IPS-18c (cell line): Measurements from ENCODE around the gene DDX52.

Experiments
- H3K4me3 ChIP-seq: 2 replicates; pipeline ENCODE4 v1.7.0; 2013; ENCODE audit warnings: low read depth, mild to moderate bottlenecking, low read length, moderate library complexity; ENCODE audit not compliant: insufficient read depth
- H3K9me3 ChIP-seq: one replicate; pipeline ENCODE4 v1.6.1; 2013; ENCODE audit warnings: mild to moderate bottlenecking, low read length, moderate library complexity; ENCODE audit not compliant: control insufficient read depth, insufficient read depth

Gene DDX52

DNA sequence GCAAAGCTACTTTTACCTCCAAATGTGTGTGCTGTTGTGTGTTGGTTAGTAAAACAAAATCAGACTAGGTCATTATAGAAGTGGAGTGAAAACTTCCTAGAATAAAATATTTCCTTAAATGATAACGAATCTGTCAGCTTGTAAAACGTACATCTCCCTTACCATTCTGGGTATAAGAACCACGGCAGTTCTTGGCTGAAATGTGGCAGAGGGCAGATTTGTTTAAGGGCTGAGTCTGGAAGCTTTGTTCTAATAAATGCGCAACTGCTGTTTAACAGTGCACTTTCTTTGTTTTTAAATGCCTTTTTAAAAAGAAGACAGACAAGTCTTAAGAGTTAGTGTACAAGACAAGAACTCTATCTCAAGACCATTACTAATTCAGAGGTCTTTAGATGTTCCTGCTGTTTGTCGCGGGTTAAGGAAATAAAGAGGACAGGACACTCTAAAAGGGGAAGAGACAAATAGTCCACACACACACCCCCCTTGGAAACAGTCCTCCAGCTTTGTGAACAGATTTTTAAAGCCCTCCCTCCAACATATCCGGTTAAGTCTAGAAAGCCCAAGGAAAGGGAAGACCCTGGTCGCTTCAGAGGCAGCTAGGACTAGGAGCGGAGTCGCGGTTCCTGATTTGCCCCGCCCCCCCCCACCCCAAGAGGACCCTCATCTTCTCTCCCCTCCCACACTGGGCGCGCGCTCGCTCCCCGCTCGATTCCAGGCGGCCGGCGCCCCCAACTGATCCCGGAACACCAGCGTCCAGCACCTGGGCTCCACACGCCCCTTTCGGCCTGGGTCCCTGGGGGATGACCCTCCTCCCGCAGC lies 34.7 kb downstream of the DDX52 start:
- peak overlapping the region; percentile 97 for H3K4me3 ChIP-seq
- no peaks in the 10 kb centered on the region for H3K9me3 ChIP-seq

DNA sequence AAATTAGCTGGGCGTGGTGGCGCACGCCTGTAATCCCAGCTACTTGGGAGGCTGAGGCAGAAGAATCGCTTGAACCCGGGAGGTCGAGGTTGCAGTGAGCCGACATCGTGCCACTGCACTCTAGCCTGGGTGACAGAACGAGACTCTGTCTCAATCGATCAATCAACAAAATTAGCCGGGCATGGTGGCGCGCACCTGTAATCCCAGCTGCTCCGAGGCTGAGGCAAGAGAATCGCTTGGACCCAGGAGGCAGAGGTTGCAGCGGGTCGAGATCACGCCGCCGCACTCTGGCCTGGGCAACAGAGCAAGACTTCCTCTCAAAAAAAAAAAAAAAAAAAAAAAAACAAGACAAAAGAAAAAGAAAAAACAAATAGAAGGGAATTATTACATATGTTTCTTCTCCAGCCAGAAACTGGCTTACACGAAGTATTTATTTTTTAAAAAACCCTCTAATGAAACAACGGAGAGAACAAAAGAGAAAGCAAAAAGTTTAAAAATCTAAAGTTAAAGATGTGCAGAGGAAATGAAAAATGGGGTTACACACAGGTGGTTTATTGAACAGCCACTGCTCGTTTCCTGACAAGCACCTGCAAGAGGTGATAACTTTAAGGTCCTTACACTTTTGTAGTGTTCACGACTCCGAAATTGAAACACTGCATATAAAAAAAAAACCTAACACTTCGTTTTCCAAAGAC lies 35.5 kb downstream of the DDX52 start:
- Histone ChIP-seq H3K9me3 (no peaks in the 10 kb centered on the region), H3K4me3 (peak overlapping the region; percentile 6; the same call in 1 of the 2 replicates)

DNA sequence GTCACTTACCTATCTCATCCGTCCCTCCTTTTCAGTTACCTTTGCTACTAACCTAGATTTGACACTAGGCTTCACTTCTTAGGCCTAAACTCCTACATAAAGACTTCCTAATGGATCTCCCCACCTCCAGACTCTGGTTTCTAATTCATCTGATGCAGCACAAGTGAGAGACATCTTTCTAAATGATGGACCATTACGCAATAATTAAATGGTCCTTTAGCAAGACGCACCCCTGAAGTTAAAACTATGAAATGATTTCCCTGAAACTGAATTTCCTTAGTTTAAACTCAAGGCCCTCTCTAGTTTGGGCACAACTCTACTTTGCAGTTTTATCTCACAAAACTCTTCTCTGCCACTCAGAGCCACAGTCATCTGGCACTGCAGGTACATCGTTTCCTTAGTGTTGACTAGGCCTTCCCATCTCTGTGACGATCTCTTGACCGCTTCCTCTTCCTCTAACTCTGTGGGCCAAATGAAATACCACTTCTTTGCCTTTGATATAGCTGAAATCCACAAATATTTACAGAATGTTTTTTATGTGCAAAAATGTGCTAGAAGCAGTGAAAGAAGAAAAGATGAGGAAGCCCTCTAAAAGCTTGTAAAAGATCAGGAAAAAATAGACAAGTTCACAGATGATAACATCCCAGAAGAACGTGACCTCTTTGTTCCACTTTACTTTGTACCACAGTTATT lies 37.3 kb downstream of the DDX52 start:
- Histone ChIP-seq H3K9me3 (no peaks in the 10 kb centered on the region), H3K4me3 (no peak overlapping the region)

DNA sequence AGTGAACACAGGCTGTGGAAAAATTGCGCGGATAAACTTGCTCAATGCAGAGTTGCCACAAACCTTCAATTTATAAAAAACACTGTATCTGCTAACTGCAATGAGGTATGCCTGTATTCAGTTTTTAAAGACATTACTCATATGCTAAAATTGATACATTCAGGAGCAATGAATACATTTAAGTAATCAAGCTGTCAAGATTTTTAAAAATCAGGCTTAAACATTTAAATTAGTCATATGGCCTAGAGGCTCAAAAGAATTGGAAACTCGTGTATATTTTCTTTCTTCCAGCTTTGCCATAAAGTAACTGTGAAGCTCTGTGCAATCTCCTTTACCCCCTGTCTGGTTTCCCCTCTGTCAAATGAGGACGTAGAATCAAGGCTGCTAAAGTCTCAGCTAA lies 38.2 kb downstream of the DDX52 start:
- Histone ChIP-seq H3K9me3 (no peaks in the 10 kb centered on the region), H3K4me3 (no peak overlapping the region)

- H3K4me3 ChIP-seq, result no peak overlapping the region
- H3K9me3 ChIP-seq, result no peaks in the 10 kb centered on the region
These were observed 38.7 kb downstream of the DDX52 start for GRCh38 chr17:37604556-37604955.

DNA sequence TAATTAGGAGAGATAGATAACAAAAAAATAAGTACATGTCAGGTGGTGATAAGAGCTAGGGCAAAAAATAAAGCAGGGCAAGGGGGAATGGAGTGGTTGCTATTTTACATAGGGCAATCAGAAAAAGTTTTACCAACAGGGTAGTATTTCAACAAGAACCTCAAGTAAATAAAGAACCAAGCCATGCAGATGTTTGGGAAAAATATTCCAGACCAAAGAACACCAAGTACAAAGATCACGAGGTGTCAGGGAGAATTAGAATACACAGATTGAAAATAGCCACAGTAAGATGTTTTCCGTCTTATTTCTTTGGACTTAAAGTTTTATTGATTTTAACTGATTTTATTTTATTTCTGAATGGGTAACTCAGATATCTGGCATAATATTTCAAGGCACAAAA lies 45.1 kb downstream of the DDX52 start:
- no peak overlapping the region for H3K4me3 ChIP-seq
- no peaks in the 10 kb centered on the region for H3K9me3 ChIP-seq

DNA sequence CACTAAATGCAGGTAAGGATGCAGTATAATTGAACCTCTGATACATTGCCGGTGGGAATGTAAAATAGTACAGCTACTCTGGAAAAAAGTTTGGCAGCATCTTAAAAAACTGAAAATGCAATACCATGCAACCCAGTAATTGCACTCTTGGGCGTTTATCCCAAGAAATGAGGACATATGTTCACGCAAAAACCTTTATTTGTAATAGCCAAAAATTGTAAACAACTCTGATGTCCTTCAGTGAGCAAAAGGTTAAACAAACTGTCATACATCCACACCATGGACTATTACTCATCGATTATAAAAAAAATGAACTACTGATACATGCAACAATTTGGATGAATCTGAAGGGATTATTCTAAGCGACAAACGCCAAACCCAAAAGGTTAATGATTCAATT lies 51.0 kb downstream of the DDX52 start:
- Histone ChIP-seq H3K4me3 (no peak overlapping the region), H3K9me3 (no peaks in the 10 kb centered on the region)

- H3K9me3 ChIP-seq, result no peaks in the 10 kb centered on the region
- no peak overlapping the region for H3K4me3 ChIP-seq
These were observed 58.2 kb downstream of the DDX52 start for GRCh38 chr17:37585066-37585465.

DNA sequence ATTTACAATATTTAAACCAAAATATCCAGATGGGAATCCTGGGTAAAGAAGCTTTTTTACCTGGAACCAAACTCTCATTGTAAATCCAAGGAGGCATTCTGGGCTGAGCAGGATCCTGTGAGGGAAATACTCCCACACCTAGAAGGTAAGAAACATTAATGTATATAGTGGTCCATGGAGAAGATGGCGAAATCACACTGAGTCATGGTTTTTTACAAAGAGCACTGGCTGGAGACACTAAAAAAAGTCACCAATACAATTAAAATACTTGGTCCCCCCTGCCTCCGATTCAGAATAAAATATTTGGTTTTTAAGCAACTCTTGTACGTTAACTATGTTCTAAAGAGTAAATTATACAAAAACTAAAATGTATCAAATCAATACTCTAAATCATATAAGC lies 67.0 kb downstream of the DDX52 start:
- H3K9me3 ChIP-seq, result no peaks in the 10 kb centered on the region
- no peak overlapping the region for H3K4me3 ChIP-seq

DNA sequence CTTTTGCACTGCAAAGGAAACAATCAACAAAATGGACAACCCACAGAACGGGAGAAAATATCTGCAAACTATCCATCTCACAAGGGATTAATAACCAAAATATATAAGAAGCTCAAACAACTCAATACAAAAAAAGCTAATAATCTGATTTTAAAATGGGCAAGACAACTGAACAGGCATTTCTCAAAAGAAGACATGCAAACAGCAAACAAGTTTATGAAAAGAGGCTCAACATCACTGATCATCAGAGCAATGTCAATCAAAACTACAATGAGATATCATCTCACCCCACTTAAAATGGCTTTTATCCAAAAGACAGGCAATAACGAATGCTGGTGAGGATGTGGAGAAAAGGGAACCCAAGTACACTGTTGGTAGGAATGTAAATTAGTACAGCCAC lies 68.8 kb downstream of the DDX52 start:
- H3K9me3 ChIP-seq, result no peaks in the 10 kb centered on the region
- H3K4me3 ChIP-seq, result no peak overlapping the region

GRCh38 chr17:37571674-37572073 lies 71.6 kb downstream of the DDX52 start:
- Histone ChIP-seq H3K9me3 (no peaks in the 10 kb centered on the region), H3K4me3 (no peak overlapping the region)

DNA sequence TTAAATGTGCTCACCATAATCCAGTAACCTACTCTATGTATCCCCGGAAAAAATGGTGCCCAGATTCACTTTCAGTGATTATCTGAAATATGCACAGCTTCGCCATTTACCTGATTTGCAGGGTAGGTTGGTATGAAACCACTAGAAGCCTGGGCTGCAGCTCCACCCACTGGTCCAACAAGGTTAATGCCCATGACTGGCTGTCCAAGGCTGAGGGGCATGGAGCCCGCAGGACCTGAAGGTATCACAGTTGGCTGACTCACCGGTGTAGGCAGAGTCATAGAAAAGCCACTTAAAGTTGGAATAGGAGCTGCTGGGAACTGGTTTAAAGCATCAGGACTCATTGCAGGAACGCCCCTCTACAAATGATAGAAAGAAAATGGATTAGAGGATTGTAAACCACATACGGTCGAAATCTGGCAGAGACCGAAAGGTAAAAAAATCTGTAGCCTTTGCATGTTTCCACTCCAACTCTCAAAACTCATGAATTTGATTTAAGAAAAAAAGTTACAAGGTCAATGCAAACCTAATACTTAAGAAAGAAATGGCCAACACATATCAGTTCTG lies 72.6 kb downstream of the DDX52 start:
- no peak overlapping the region for H3K4me3 ChIP-seq
- H3K9me3 ChIP-seq, result no peaks in the 10 kb centered on the region

GRCh38 chr17:37568350-37569053 lies 74.7 kb downstream of the DDX52 start:
- Histone ChIP-seq H3K4me3 (no peak overlapping the region), H3K9me3 (peaks cover 2% of the 10 kb centered on the region)

GRCh38 chr17:37567538-37567937 lies 75.7 kb downstream of the DDX52 start:
- peaks cover 2% of the 10 kb centered on the region for H3K9me3 ChIP-seq
- H3K4me3 ChIP-seq, result no peak overlapping the region

GRCh38 chr17:37567137-37567536 lies 76.1 kb downstream of the DDX52 start:
- H3K9me3 ChIP-seq, result peaks cover 2% of the 10 kb centered on the region
- H3K4me3 ChIP-seq, result no peak overlapping the region

DNA sequence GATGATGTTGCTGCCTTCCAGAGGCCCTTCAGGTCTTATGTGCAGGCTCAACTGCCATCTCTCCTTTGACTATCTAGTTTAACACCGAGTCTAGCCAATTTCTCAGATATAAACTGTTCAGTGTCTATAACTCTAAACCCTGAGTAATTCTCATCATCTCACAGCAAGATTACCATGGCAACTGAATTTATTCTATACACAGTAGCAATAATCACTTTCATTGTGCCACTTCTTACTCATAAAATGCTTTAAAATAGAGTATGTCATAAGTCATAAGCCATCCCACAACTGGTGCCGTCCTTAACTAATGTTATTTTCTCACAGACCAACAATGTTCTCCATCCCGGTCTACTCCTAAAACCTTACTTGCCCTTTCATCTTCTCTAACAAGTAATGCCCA lies 79.0 kb downstream of the DDX52 start:
- H3K9me3 ChIP-seq, result peaks cover 2% of the 10 kb centered on the region
- no peak overlapping the region for H3K4me3 ChIP-seq

GRCh38 chr17:37562016-37562745 lies 81.1 kb downstream of the DDX52 start:
- H3K9me3 ChIP-seq, result peaks cover 2% of the 10 kb centered on the region
- no peak overlapping the region for H3K4me3 ChIP-seq
